ENCODE results near the gene TRIM23. TPM values are rescaled to one million over a fixed set of nuclear protein-coding genes. Genes with fewer than 3 reads are reported as not detected.

TRIM23 gene
- total RNA-seq, result 7.8 and 10.2 TPM in 2 replicates

GRCh38 chr5:65624025-65624570 lies at the start of gene TRIM23:
Gene TRIM23, minus strand, starts transcription at chr5:65624333. Its CDS starts 59 bp downstream, at chr5:65624274.

GRCh38 chr5:65624571-65625555 lies 730 bp upstream of the TRIM23 start, which contains the start of the genes SHLD3 and TRAPPC13:
Gene SHLD3, plus strand, starts transcription at chr5:65625027. Its CDS starts 4,561 bp downstream, at chr5:65629588.
Gene TRAPPC13, plus strand, starts transcription at chr5:65625027. Its CDS starts 34 bp downstream, at chr5:65625061.

GRCh38 chr5:65562731-65563701 lies 61.1 kb downstream of the TRIM23 start, which contains the start of the genes CENPK and PPWD1:
Gene CENPK, minus strand, starts transcription at chr5:65563168. Its CDS starts 8,261 bp downstream, at chr5:65554907.
Gene PPWD1, plus strand, starts transcription at chr5:65563296. Its CDS starts 15 bp downstream, at chr5:65563311.

Other genes with a start within 250 kb of the TRIM23 start
- 3.1 and 7.5 TPM in 2 replicates for gene ADAMTS6, start 142.4 kb downstream of the TRIM23 start, total RNA-seq
- 2.6 and 6.1 TPM in 2 replicates for gene CENPK, start 61.2 kb downstream of the TRIM23 start, total RNA-seq
- 23.6 and 26.6 TPM in 2 replicates for gene PPWD1, start 61.0 kb downstream of the TRIM23 start, total RNA-seq
- 1.9 and 2.9 TPM in 2 replicates for gene SHLD3, start 694 bp upstream of the TRIM23 start, total RNA-seq
- gene TRAPPC13, start 694 bp upstream of the TRIM23 start, total RNA-seq, result 15.5 and 19.9 TPM in 2 replicates
- gene SGTB, start 97.8 kb upstream of the TRIM23 start, total RNA-seq, result 10.5 and 14.1 TPM in 2 replicates
- 16.8 and 17.7 TPM in 2 replicates for gene NLN, start 97.9 kb upstream of the TRIM23 start, total RNA-seq